GM12874 (cell line): ENCODE results near the gene TAF12.
A peak's percentile ranks its signal among the peaks of the same experiment; 100 is the strongest.

Experiments
- TF ChIP-seq, protein P1 (sequence below): IDR thresholded peaks from 2 replicates; pipeline ENCODE4 v1.5.1; 2011; ENCODE audit warnings: low read depth, mild to moderate bottlenecking, control low read depth, low read length, moderate library complexity; ENCODE audit not compliant: insufficient read depth

The TAF12 gene

DNA sequence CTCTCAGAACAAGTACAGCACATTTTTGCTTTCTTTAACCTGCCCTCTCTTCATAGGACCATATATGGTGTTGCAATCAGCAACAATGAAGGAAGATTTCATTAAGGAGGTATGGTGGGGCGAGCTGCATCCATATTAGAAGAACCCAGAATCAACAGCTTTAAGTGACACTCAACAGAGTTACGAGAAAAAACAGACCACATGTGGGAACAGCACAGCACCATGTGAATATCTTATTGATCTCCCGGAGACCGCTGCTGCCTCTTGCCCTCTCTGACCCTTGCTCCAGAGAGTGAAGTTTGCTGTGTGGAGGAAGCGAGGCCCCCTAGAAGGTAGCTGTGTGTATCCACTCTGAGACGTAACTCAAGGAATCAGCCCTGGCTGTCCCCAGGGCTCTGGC lies 37.9 kb downstream of the TAF12 start:
- TF ChIP-seq, protein P1, sequence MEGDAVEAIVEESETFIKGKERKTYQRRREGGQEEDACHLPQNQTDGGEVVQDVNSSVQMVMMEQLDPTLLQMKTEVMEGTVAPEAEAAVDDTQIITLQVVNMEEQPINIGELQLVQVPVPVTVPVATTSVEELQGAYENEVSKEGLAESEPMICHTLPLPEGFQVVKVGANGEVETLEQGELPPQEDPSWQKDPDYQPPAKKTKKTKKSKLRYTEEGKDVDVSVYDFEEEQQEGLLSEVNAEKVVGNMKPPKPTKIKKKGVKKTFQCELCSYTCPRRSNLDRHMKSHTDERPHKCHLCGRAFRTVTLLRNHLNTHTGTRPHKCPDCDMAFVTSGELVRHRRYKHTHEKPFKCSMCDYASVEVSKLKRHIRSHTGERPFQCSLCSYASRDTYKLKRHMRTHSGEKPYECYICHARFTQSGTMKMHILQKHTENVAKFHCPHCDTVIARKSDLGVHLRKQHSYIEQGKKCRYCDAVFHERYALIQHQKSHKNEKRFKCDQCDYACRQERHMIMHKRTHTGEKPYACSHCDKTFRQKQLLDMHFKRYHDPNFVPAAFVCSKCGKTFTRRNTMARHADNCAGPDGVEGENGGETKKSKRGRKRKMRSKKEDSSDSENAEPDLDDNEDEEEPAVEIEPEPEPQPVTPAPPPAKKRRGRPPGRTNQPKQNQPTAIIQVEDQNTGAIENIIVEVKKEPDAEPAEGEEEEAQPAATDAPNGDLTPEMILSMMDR = no peak

GRCh38 chr1:28604411-28604810 lies 38.5 kb downstream of the TAF12 start:
- TF ChIP-seq, protein P1 = no peak

GRCh38 chr1:28602536-28603439 lies 40.1 kb downstream of the TAF12 start:
- TF ChIP-seq, protein P1 = peak; percentile 53

DNA sequence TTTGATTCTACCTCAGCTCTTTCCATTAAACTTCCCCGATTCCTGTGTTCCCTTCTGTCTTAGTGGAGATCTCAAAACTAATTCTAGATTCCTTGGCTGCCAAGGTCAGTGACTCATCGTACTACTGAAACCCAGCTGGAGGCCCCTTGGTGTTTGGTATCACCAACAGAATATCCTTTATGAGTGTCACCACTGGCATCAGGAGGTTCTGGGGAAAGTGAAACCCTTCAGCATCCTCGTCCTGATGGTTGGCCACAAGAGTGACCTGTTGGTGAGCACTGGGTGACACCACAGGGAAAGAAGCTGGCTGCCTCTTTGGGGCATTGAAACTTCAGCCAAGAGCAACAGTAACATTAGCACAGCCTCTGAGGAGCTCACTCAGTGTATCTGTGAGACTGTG lies 41.2 kb downstream of the TAF12 start:
- TF ChIP-seq, protein P1 = no peak

DNA sequence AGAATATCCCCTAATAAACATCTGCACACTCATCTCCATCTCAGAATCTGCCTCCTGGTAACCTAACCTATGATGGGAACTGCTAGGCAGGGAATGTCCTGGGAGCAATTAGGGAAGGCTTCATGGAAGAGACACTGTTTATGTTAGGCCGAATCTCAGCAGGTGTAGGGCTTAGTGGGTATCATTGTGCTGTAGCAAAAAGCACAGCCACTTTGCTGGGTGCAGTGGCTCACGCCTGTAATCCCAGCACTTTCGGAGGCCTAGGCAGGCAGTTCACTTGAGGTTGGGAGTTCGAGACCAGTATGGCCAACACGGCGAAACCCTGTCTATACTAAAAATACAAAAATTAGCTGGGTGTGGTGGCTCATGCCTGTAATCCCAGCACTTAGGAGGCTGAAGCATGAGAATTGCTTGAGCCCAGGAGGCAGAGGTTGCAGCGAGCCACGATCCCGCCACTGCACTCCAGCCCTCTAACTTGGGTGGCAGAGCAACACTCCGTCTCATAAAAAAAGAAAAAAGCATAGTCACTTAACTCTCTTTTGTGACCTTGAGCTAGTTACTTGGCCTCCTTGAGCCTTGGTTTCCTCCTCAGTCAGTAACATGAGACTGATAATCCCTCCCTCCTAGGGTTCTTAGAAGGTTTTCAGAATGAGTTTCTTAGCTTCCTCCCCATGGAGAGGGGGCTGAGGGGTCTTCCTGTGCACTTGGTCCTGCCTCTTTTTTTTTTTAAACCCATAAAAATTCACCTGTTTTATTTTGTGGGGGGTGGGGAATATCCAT lies 47.3 kb downstream of the TAF12 start:
- TF ChIP-seq, protein P1 = no peak

DNA sequence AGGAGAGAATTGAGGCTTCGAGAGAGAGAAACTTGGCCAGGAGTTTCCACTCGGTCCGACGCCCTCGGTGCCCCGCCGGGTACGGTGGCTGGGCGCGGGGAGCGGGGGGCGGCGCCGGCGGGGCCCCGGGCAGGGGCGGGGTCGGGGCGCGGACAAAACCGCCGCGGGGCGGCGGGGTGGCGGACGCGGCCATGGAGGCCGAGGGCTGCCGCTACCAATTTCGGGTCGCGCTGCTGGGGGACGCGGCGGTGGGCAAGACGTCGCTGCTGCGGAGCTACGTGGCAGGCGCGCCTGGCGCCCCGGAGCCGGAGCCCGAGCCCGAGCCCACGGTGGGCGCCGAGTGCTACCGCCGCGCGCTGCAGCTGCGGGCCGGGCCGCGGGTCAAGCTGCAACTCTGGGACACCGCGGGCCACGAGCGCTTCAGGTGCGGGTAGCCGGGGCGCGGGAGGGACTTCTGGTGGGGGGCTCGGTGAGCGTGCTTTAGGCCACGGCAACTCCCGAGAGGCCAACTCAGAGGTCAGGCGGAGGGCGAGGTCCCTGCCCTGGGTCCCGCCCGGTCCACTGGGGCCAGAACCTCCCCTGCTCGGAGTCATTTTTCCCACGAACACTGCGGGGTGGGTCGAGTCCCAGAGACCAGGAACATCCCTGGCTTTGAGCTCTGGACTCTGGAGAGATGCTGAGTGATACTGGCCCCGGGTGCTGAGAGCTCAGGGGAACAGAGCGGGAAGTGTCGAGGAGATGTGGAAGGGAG lies 50.4 kb downstream of the TAF12 start:
- TF ChIP-seq, protein P1 = no peak
